Measurements from ENCODE around the gene CRISP1. TPM values are rescaled to one million over a fixed set of nuclear protein-coding genes. Genes with fewer than 3 reads are reported as not detected.
"Not testable (repeated sequence)": the region's sequence is repeated elsewhere in the genome, so short reads cannot be mapped to it uniquely, and the experiment has no call there.

Gene CRISP1
- total and polyA plus RNA-seq, 7 donors, result not detected

- H3K27me3 ChIP-seq, result no peaks in the 10 kb centered on the region
- intact Hi-C loops (cut with DNase I), result no loop called here
- no peak for TF ChIP-seq EP300 (IDR thresholded peaks at IDR 0.05)
- TF ChIP-seq, protein P1, sequence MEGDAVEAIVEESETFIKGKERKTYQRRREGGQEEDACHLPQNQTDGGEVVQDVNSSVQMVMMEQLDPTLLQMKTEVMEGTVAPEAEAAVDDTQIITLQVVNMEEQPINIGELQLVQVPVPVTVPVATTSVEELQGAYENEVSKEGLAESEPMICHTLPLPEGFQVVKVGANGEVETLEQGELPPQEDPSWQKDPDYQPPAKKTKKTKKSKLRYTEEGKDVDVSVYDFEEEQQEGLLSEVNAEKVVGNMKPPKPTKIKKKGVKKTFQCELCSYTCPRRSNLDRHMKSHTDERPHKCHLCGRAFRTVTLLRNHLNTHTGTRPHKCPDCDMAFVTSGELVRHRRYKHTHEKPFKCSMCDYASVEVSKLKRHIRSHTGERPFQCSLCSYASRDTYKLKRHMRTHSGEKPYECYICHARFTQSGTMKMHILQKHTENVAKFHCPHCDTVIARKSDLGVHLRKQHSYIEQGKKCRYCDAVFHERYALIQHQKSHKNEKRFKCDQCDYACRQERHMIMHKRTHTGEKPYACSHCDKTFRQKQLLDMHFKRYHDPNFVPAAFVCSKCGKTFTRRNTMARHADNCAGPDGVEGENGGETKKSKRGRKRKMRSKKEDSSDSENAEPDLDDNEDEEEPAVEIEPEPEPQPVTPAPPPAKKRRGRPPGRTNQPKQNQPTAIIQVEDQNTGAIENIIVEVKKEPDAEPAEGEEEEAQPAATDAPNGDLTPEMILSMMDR (IDR thresholded peaks at IDR 0.05), result no peak
- no peak for TF ChIP-seq POLR2A (IDR thresholded peaks at IDR 0.05)
- no peak for TF ChIP-seq POLR2AphosphoS5 (IDR thresholded peaks at IDR 0.05)
- no peak for DNase-seq
- H3K27ac ChIP-seq, result no peak overlapping the region
- H3K4me3 ChIP-seq, result no peak overlapping the region
- H3K4me1 ChIP-seq, result no peaks in the 10 kb centered on the region
- H3K9me3 ChIP-seq, result no peaks in the 10 kb centered on the region
- H3K36me3 ChIP-seq, result no peaks in the 10 kb centered on the region
- WGBS, 2 donors, result 88 to 90% methylated on average over 4 of the region's 4 CpGs
These were observed 60.2 kb downstream of the CRISP1 start for GRCh38 chr6:49806145-49806544.

GRCh38 chr6:49805246-49805645 lies 61.1 kb downstream of the CRISP1 start:
- Histone ChIP-seq H3K36me3 (no peaks in the 10 kb centered on the region), H3K4me3 (no peak overlapping the region), H3K4me1 (no peaks in the 10 kb centered on the region), H3K9me3 (no peaks in the 10 kb centered on the region), H3K27ac (no peak overlapping the region), H3K27me3 (no peaks in the 10 kb centered on the region)
- intact Hi-C loops (cut with DNase I), result no loop called here
- TF ChIP-seq POLR2A (IDR thresholded peaks at IDR 0.05) (no peak), POLR2AphosphoS5 (IDR thresholded peaks at IDR 0.05) (no peak), EP300 (IDR thresholded peaks at IDR 0.05) (no peak)
- TF ChIP-seq, protein P1 (IDR thresholded peaks at IDR 0.05), result no peak
- WGBS, 2 donors, result 61 to 75% methylated on average over 3 of the region's 3 CpGs
- DNase-seq, result no peak

DNA sequence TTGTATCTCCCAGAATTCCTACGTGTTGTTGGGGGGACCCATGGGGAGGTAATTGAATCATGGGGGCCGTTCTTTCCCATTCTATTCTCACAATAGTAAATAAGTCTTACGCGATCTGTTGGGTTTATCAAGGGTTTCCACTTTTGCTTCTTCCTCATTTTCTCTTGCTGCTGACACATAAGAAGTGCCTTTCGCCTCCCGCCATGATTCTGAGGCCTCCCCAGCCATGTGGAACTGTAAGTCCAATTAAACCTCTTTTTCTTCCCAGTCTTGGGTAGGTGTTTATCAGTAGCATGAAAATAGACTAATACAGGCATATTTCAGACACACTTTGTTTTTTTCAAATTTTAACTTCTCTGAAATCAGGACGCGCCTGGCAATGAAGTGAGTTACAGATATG lies 64.8 kb downstream of the CRISP1 start:
- WGBS, 2 donors, result 90 to 92% methylated on average over 8 of the region's 8 CpGs

GRCh38 chr6:49799090-49799489 lies 67.2 kb downstream of the CRISP1 start:
- intact Hi-C loops (cut with DNase I), result no loop called here
- TF ChIP-seq POLR2A (IDR thresholded peaks at IDR 0.05) (no peak), POLR2AphosphoS5 (IDR thresholded peaks at IDR 0.05) (no peak), EP300 (IDR thresholded peaks at IDR 0.05) (no peak)
- TF ChIP-seq, protein P1 (IDR thresholded peaks at IDR 0.05), result no peak
- Histone ChIP-seq H3K27ac (no peak overlapping the region), H3K36me3 (no peaks in the 10 kb centered on the region), H3K4me3 (no peak overlapping the region), H3K9me3 (no peaks in the 10 kb centered on the region), H3K4me1 (no peaks in the 10 kb centered on the region), H3K27me3 (no peaks in the 10 kb centered on the region)
- DNase-seq, result no peak
- 92 to 93% methylated on average over 1 of the region's 1 CpG for WGBS, 2 donors

More for the DNA sequence above, 64.8 kb downstream of the CRISP1 start:
- Histone ChIP-seq H3K4me1 (no peaks in the 10 kb centered on the region), H3K9me3 (no peaks in the 10 kb centered on the region), H3K36me3 (no peaks in the 10 kb centered on the region), H3K27me3 (no peaks in the 10 kb centered on the region), H3K4me3 (no peak overlapping the region), H3K27ac (no peak overlapping the region)
- no peak for DNase-seq
- TF ChIP-seq POLR2AphosphoS5 (IDR thresholded peaks at IDR 0.05), result no peak
- TF ChIP-seq EP300 (IDR thresholded peaks at IDR 0.05), result no peak
- no peak for TF ChIP-seq POLR2A (IDR thresholded peaks at IDR 0.05)
- TF ChIP-seq, protein P1 (IDR thresholded peaks at IDR 0.05), result no peak
- intact Hi-C loops (cut with DNase I), result no loop called here

GRCh38 chr6:49796842-49797455 lies 69.4 kb downstream of the CRISP1 start:
- H3K9me3 ChIP-seq; H3K4me3 ChIP-seq; H3K4me1 ChIP-seq; H3K27me3 ChIP-seq; H3K36me3 ChIP-seq; intact Hi-C loops (cut with DNase I); H3K27ac ChIP-seq; DNase-seq: not testable (repeated sequence)
- 76 to 84% methylated on average over 21 of the region's 21 CpGs for WGBS, 2 donors

Measured in sigmoid colon (tissue), 7 donors.